Suprapubic skin (tissue), 4 donors: ENCODE data around the gene IRF2BP2. TPM values are rescaled to one million over a fixed set of nuclear protein-coding genes. Genes with fewer than 3 reads are reported as not detected.

Experiments
- DNase-seq, 2 donors: peaks; one replicate each; pipeline ENCODE4 v3.0.0-alpha.2; 2019; ENCODE audit warnings: low spot score in 2 of 2
- H3K27ac ChIP-seq: fragments of 200-600 bp; sonication (generic); one replicate; pipeline ENCODE4 v1.5.1; 2019
- H3K27me3 ChIP-seq: fragments of 200-600 bp; sonication (generic); one replicate; pipeline ENCODE4 v1.5.1; 2019
- H3K36me3 ChIP-seq: fragments of 200-600 bp; sonication (generic); one replicate; pipeline ENCODE4 v1.5.1; 2019
- H3K4me1 ChIP-seq: fragments of 200-600 bp; sonication (generic); one replicate; pipeline ENCODE4 v1.5.1; 2019
- H3K4me3 ChIP-seq: fragments of 200-600 bp; sonication (generic); one replicate; pipeline ENCODE4 v1.5.1; 2019; ENCODE audit warnings: mild to moderate bottlenecking
- H3K9me3 ChIP-seq: fragments of 200-600 bp; sonication (generic); one replicate; pipeline ENCODE4 v1.5.1; 2019
- EP300 ChIP-seq: sonication (generic); formaldehyde crosslinking; IDR thresholded peaks from one replicate; pipeline ENCODE4 v1.6.1; 2017; ENCODE audit warnings: antibody characterized with exemption
- POLR2A ChIP-seq, 2 donors: fragments of 450-650 bp; IDR thresholded peaks; one replicate each; pipeline ENCODE4 v1.6.1; 2017; ENCODE audit warnings: antibody characterized with exemption in 2 of 2, mild to moderate bottlenecking in 2 of 2, moderate library complexity in 2 of 2
- POLR2AphosphoS5 ChIP-seq, 3 donors: sonication (generic); formaldehyde crosslinking; IDR thresholded peaks; one replicate each; pipeline ENCODE4 v1.6.1; 2017; ENCODE audit warnings: antibody characterized with exemption in 3 of 3
- WGBS: methylation state at CpG from one replicate; pipeline ENCODE4 v1.1.5; 2018; 5-methylcytosine and 5-hydroxymethylcytosine counted together
- total RNA-seq, 4 donors: library from RNA; depleted of rRNA; stranded (reverse); fragments of >200 nt; gene quantifications; one replicate each; pipeline ENCODE4 v1.1.0, GENCODE V29; 2016
- TF ChIP-seq, protein P1 (sequence below), 2 donors: fragments of 200-600 bp in 1 of 2; fragments of 450-650 bp in 1 of 2; sonication (generic) in 1 of 2; IDR thresholded peaks; one replicate each; pipeline ENCODE4 v1.5.1; 2016 to 2019; ENCODE audit warnings: antibody characterized with exemption in 2 of 2, mild to moderate bottlenecking in 1 of 2, moderate library complexity in 1 of 2

IRF2BP2 gene
- total RNA-seq, 4 donors from 2014 or later: 129 to 195 (median 159) TPM

DNA sequence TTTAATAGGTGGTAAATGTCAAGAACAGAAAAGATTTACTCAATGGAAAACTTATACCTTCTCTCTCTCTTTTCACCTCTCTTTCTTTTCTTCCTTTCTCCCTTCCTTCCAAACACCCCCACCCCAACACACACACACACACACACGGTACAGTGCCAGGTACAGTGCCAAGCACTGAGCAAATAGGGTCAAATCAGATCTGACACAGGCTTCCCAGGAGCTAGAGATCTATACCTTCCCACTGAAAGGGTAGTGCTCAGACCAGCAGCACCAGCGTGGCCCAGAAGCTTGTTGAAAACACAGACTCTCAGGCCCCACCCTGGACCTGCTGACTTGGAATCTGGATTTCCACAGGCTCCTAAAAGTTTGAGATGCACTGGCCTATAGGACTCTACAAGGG lies 31.9 kb downstream of the IRF2BP2 start:
- Histone ChIP-seq H3K27ac (no peak overlapping the region), H3K27me3 (no peaks in the 10 kb centered on the region), H3K36me3 (no peaks in the 10 kb centered on the region), H3K9me3 (no peaks in the 10 kb centered on the region), H3K4me3 (no peak overlapping the region), H3K4me1 (peaks cover 12% of the 10 kb centered on the region)
- no peak for DNase-seq
- TF ChIP-seq POLR2A (IDR thresholded peaks at IDR 0.05) (no peak), EP300 (no peak)
- TF ChIP-seq, protein P1, sequence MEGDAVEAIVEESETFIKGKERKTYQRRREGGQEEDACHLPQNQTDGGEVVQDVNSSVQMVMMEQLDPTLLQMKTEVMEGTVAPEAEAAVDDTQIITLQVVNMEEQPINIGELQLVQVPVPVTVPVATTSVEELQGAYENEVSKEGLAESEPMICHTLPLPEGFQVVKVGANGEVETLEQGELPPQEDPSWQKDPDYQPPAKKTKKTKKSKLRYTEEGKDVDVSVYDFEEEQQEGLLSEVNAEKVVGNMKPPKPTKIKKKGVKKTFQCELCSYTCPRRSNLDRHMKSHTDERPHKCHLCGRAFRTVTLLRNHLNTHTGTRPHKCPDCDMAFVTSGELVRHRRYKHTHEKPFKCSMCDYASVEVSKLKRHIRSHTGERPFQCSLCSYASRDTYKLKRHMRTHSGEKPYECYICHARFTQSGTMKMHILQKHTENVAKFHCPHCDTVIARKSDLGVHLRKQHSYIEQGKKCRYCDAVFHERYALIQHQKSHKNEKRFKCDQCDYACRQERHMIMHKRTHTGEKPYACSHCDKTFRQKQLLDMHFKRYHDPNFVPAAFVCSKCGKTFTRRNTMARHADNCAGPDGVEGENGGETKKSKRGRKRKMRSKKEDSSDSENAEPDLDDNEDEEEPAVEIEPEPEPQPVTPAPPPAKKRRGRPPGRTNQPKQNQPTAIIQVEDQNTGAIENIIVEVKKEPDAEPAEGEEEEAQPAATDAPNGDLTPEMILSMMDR (IDR thresholded peaks at IDR 0.05): no peak
- WGBS: 93% methylated on average over 2 of the region's 2 CpGs

DNA sequence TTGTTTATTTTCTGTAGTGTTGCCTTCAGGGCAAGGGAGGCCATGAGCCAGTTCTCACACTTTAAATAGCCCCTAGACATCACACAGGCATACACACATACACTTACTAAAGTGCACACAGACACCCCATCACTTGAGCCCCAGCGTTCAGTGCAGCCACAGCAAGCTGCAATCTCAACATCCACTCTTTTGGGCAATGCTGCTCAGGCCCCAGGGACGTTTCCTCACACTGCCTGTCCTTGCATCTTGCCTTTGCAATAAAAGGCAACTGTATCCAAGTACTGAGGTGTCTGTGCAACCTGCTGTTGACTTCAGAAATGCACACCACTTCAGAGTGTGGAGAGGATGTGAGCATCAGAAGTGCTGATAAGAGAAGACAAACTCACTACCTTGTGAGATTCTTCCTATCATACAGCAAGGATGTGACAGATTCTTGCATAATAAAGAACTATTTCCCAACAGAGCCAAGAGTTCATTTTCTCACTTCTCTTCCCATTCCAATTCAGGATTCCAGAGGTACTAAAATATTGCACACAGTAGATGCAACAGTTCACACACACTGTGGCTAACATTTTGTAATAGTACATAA lies 36.2 kb downstream of the IRF2BP2 start:
- H3K9me3 ChIP-seq: no peaks in the 10 kb centered on the region
- WGBS: 49% methylated on average over 2 of the region's 2 CpGs
- H3K36me3 ChIP-seq: no peaks in the 10 kb centered on the region
- TF ChIP-seq POLR2AphosphoS5 (IDR thresholded peaks at IDR 0.05) (no peak), EP300 (no peak), POLR2A (IDR thresholded peaks at IDR 0.05) (no peak)
- TF ChIP-seq, protein P1 (IDR thresholded peaks at IDR 0.05): no peak
- H3K4me3 ChIP-seq: no peak overlapping the region
- H3K27me3 ChIP-seq: no peaks in the 10 kb centered on the region
- no peak overlapping the region for H3K27ac ChIP-seq
- no peak for DNase-seq
- peaks cover 25% of the 10 kb centered on the region for H3K4me1 ChIP-seq

DNA sequence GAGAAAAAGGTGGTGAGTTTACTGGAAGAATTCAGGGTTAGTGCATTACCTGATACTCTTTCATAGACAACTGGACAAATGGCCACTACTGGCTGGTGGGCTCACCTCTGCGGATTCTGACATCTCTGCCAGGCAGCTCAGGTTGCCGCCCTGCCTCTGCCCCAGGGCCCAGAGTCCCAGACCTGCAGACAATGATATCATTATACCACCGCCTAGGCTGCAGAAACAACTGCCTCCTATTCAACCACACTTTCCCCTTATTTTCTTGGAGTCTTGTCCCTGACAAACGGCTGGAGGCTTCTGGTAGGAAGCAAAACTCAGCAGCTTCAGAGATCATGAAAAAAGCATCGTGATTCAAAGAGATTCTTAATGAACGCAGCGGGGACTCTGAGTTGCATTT lies 37.0 kb downstream of the IRF2BP2 start:
- Histone ChIP-seq H3K27me3 (no peaks in the 10 kb centered on the region), H3K4me1 (peaks cover 25% of the 10 kb centered on the region), H3K9me3 (no peaks in the 10 kb centered on the region), H3K4me3 (no peak overlapping the region), H3K36me3 (no peaks in the 10 kb centered on the region), H3K27ac (no peak overlapping the region)
- DNase-seq: no peak
- no peak for TF ChIP-seq POLR2A (IDR thresholded peaks at IDR 0.05)
- TF ChIP-seq EP300: no peak
- no peak for TF ChIP-seq POLR2AphosphoS5 (IDR thresholded peaks at IDR 0.05)
- TF ChIP-seq, protein P1 (IDR thresholded peaks at IDR 0.05): no peak
- WGBS: 60% methylated on average over 7 of the region's 7 CpGs

DNA sequence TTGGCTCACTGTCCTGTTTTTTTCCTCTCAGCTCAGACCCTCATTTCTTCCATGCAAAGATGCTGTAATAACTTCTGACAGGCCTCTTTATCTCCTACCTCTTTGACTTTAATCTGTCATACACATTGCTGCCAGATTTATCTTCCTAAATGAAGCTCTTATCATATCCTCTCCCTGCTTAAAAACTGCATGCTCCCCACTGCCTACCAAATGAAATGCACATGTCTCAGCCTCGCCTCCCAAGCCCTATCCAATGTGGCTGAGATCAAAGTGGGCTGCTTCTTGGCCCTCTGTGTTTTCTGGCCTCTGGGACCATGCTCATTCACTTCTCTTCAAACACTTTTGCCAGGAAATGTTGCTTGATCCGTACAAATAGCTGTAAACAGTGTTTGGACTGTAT lies 38.3 kb downstream of the IRF2BP2 start:
- Histone ChIP-seq H3K4me3 (no peak overlapping the region), H3K36me3 (no peaks in the 10 kb centered on the region), H3K4me1 (peaks cover 25% of the 10 kb centered on the region), H3K27me3 (no peaks in the 10 kb centered on the region), H3K27ac (no peak overlapping the region), H3K9me3 (no peaks in the 10 kb centered on the region)
- WGBS: 69% methylated on average over 2 of the region's 2 CpGs
- no peak for TF ChIP-seq POLR2AphosphoS5 (IDR thresholded peaks at IDR 0.05)
- TF ChIP-seq EP300: no peak
- no peak for DNase-seq

DNA sequence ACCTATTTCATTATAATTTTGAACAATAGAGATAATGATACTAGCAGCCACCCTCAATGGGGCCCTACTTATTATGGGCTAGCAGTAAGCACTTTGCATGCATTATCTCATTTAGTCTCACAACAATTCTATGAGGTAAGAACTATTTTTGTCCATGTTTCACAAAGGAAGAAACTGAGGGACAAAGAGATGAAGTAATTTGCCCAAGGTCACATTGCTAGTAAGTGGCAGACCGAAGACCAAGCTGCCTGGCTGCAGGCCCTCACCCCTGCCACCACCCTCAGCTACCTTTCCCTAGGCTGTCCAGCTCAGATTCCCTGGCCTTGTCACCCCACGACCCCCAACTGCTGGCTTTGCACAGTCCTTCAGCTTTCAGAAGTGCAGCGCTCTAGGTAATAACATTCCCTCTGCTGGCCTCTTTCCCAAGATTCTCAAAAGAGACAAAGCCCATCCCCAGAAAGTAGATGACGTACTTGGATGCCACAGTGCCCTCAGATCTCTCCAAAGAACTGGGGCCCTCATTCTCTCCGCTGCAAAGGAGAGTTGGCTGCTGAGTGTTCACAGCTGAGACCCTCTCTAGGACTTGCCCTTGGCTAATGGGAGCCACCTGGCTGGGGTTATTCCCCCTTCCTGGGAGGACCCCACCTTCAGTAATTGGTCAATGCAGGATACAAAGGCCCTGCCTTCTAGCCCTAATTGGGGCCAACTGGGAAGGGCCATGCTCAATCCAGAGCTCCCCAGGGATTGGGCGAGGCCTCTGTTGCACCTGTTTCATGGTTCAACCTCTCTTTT lies 39.5 kb downstream of the IRF2BP2 start:
- H3K36me3 ChIP-seq: no peaks in the 10 kb centered on the region
- no peaks in the 10 kb centered on the region for H3K9me3 ChIP-seq
- no peaks in the 10 kb centered on the region for H3K27me3 ChIP-seq
- H3K27ac ChIP-seq: no peak overlapping the region
- no peak for DNase-seq
- TF ChIP-seq POLR2AphosphoS5 (IDR thresholded peaks at IDR 0.05) (no peak), POLR2A (IDR thresholded peaks at IDR 0.05) (no peak), EP300 (no peak)
- TF ChIP-seq, protein P1 (IDR thresholded peaks at IDR 0.05): no peak
- peaks cover 33% of the 10 kb centered on the region for H3K4me1 ChIP-seq
- 96% methylated on average over 6 of the region's 6 CpGs for WGBS
- H3K4me3 ChIP-seq: no peak overlapping the region
